HepG2 (cell line): ENCODE results near the gene TMEM80. TPM values are rescaled to one million over a fixed set of nuclear protein-coding genes. Genes with fewer than 3 reads are reported as not detected.

ENCODE experiments used
- ASH2L ChIP-seq: fragments of 300-600, 200-600 bp; sonication (generic); IDR thresholded peaks from 2 replicates; pipeline ENCODE4 v1.7.0; 2017; ENCODE audit warnings: low read depth, mild to moderate bottlenecking, moderate library complexity, mixed read lengths, low read length; ENCODE audit not compliant: insufficient read length
- ATF7 ChIP-seq, 2 experiments: fragments of 450-650 bp in 1 of 2; sonication (generic) in 1 of 2; formaldehyde crosslinking in 1 of 2; IDR thresholded peaks; 2 replicates each; pipeline versions ENCODE4 v1.4.0 to v1.6.1; 2016 to 2020; ENCODE audit warnings: antibody characterized with exemption in 1 of 2, mild to moderate bottlenecking in 1 of 2, missing genetic modification reagents in 1 of 2
- HDAC1 ChIP-seq: sonication (generic); formaldehyde crosslinking; IDR thresholded peaks from 2 replicates; pipeline ENCODE4 v1.5.1; 2020; ENCODE audit warnings: mild to moderate bottlenecking, missing genetic modification reagents
- NCOA5 ChIP-seq: sonication (generic); formaldehyde crosslinking; IDR thresholded peaks from 2 replicates; pipeline ENCODE4 v1.4.0; 2020; ENCODE audit warnings: missing genetic modification reagents
- NFRKB ChIP-seq: fragments of 450-650 bp; IDR thresholded peaks from 2 replicates; pipeline ENCODE4 v1.6.1; 2017
- NR2F2 ChIP-seq: IDR thresholded peaks from 2 replicates; pipeline ENCODE4 v1.6.1; 2012; ENCODE audit warnings: low read depth, inconsistent platforms, borderline replicate concordance
- SATB2 ChIP-seq: sonication (generic); formaldehyde crosslinking; IDR thresholded peaks from 2 replicates; pipeline ENCODE4 v1.5.0; 2020; ENCODE audit warnings: missing genetic modification reagents
- SETDB1 ChIP-seq: sonication (generic); formaldehyde crosslinking; IDR thresholded peaks from 2 replicates; pipeline ENCODE4 v1.5.1; 2020; ENCODE audit warnings: missing genetic modification reagents, mild to moderate bottlenecking, borderline replicate concordance
- ZNF567 ChIP-seq: sonication (generic); formaldehyde crosslinking; IDR thresholded peaks from 2 replicates; pipeline ENCODE4 v1.8.1; 2023; ENCODE audit warnings: mild to moderate bottlenecking, missing genetic modification reagents, borderline replicate concordance
- ZNF619 ChIP-seq: sonication (generic); formaldehyde crosslinking; IDR thresholded peaks from 2 replicates; pipeline ENCODE4 v1.4.0; 2020; ENCODE audit warnings: mild to moderate bottlenecking, missing genetic modification reagents
- ZNF720 ChIP-seq: sonication (generic); formaldehyde crosslinking; IDR thresholded peaks from 2 replicates; pipeline ENCODE4 v1.4.0; 2020; ENCODE audit warnings: missing genetic modification reagents
- polyA plus RNA-seq, 8 experiments: library from polyadenylated mRNA; depleted of rRNA in 3 of 8; stranded (reverse) in 7 of 8; unstranded in 1 of 8; fragments of >200 nt; fragmentation: Illumina TruSeq in 4 of 8; extraction: Trizol in 4 of 8; gene quantifications; 2 replicates each; pipeline versions ENCODE4 v1.2.1 to v1.2.3, GENCODE V29; 2011 to 2016; ENCODE audit warnings: low read depth in 4 of 8, missing spikeins in 1 of 8, mixed read lengths in 1 of 8; ENCODE audit not compliant: insufficient read depth in 1 of 8
- total RNA-seq, 5 experiments: library from RNA; depleted of rRNA; stranded (reverse); fragments of >200 nt; fragmentation: Illumina TruSeq; extraction: Trizol; gene quantifications; 2 replicates each; pipeline ENCODE4 v1.2.3, GENCODE V29; 2016; ENCODE audit warnings: low read depth in 1 of 5
- TF ChIP-seq, protein P1 (sequence below): sonication (generic); formaldehyde crosslinking; IDR thresholded peaks from 2 replicates; pipeline ENCODE4 v1.5.1; 2020; ENCODE audit warnings: mild to moderate bottlenecking, missing genetic modification reagents, borderline replicate concordance
- TF ChIP-seq, protein P2 (sequence below): sonication (generic); formaldehyde crosslinking; IDR thresholded peaks from 2 replicates; pipeline ENCODE4 v1.4.0; 2020; ENCODE audit warnings: missing genetic modification reagents
- TF ChIP-seq, protein P3 (sequence below): sonication (generic); formaldehyde crosslinking; IDR thresholded peaks from 2 replicates; pipeline ENCODE4 v1.8.1; 2023; ENCODE audit warnings: missing genetic modification reagents, inconsistent platforms, borderline replicate concordance
- TF ChIP-seq, protein P4 (sequence below): sonication (generic); formaldehyde crosslinking; IDR thresholded peaks from 2 replicates; pipeline ENCODE4 v1.4.0; 2020; ENCODE audit warnings: missing genetic modification reagents, borderline replicate concordance

TMEM80 gene
- total and polyA plus RNA-seq, 2 of the 13 experiments (the other 11 are each of a cell fraction or from before 2014, with no cell fraction given) = 5.6 to 17.1 TPM

DNA sequence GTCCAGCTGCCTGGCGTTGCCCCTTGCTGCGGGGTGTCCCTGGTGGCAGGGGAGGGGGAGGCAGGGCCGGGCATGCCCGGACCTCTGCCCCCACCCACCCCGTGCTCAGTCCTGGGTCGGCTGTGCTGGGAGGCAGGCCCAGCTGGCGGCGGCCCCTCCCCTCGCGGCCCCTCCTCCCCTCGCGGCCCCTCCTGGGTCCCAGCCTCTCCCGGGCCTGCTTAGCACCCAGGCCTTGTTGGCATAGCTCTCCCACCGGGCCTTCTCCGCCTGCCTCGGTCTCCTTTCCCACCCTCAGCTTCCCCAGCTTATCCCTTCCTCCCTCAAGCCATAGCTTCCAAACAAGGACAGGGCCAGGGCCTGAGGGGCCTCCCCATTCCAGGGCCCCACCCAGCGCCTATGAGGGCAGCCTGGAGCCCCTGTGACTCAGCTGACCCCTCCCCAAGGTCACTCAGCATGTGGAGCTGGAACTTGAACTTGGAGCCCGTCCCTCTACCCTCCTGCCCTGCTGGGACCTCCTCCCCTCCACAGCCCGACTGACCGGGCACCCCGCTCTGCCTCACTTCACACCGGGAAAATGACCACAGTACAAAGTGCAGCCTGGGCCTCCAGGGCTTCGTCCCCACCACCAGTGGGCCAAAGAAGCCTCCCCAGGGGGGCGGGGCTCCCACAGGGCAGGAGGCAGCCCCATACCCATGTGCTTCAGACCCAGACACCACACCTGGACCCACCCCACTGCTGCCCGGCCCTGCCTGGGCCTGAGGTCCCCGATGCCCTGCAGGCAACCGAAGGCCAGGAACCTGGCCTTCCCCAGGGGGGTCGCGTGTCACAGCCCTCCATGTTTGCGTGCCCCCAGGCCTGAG is 11.6 kb downstream of the TMEM80 start (continued):
- TF ChIP-seq ASH2L (peak; percentile 79), NFRKB (no peak), SATB2 (no peak), ZNF567 (CRISPR knock-in tag) (no peak; the same call in 1 of the 2 replicates), NCOA5 (CRISPR knock-in tag) (no peak), ZNF720 (CRISPR knock-in tag) (no peak), ATF7 (IDR thresholded peaks at IDR 0.05) (no peak), ATF7 (CRISPR knock-in tag; IDR thresholded peaks at IDR 0.05) (peak; percentile 77), ZNF619 (CRISPR knock-in tag) (no peak; the same call in 1 of the 2 replicates), NR2F2 (no peak), HDAC1 (CRISPR knock-in tag) (peak; percentile 93), SETDB1 (CRISPR knock-in tag) (0 out of 2 replicates have a peak, but pooled peaks have one; percentile 20)
- TF ChIP-seq, protein P1, sequence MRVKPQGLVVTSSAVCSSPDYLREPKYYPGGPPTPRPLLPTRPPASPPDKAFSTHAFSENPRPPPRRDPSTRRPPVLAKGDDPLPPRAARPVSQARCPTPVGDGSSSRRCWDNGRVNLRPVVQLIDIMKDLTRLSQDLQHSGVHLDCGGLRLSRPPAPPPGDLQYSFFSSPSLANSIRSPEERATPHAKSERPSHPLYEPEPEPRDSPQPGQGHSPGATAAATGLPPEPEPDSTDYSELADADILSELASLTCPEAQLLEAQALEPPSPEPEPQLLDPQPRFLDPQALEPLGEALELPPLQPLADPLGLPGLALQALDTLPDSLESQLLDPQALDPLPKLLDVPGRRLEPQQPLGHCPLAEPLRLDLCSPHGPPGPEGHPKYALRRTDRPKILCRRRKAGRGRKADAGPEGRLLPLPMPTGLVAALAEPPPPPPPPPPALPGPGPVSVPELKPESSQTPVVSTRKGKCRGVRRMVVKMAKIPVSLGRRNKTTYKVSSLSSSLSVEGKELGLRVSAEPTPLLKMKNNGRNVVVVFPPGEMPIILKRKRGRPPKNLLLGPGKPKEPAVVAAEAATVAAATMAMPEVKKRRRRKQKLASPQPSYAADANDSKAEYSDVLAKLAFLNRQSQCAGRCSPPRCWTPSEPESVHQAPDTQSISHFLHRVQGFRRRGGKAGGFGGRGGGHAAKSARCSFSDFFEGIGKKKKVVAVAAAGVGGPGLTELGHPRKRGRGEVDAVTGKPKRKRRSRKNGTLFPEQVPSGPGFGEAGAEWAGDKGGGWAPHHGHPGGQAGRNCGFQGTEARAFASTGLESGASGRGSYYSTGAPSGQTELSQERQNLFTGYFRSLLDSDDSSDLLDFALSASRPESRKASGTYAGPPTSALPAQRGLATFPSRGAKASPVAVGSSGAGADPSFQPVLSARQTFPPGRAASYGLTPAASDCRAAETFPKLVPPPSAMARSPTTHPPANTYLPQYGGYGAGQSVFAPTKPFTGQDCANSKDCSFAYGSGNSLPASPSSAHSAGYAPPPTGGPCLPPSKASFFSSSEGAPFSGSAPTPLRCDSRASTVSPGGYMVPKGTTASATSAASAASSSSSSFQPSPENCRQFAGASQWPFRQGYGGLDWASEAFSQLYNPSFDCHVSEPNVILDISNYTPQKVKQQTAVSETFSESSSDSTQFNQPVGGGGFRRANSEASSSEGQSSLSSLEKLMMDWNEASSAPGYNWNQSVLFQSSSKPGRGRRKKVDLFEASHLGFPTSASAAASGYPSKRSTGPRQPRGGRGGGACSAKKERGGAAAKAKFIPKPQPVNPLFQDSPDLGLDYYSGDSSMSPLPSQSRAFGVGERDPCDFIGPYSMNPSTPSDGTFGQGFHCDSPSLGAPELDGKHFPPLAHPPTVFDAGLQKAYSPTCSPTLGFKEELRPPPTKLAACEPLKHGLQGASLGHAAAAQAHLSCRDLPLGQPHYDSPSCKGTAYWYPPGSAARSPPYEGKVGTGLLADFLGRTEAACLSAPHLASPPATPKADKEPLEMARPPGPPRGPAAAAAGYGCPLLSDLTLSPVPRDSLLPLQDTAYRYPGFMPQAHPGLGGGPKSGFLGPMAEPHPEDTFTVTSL = peak; percentile 71; the same call in 1 of the 2 replicates
- TF ChIP-seq, protein P2, sequence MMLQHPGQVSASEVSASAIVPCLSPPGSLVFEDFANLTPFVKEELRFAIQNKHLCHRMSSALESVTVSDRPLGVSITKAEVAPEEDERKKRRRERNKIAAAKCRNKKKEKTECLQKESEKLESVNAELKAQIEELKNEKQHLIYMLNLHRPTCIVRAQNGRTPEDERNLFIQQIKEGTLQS (CRISPR knock-in tag) = no peak
- TF ChIP-seq, protein P3, sequence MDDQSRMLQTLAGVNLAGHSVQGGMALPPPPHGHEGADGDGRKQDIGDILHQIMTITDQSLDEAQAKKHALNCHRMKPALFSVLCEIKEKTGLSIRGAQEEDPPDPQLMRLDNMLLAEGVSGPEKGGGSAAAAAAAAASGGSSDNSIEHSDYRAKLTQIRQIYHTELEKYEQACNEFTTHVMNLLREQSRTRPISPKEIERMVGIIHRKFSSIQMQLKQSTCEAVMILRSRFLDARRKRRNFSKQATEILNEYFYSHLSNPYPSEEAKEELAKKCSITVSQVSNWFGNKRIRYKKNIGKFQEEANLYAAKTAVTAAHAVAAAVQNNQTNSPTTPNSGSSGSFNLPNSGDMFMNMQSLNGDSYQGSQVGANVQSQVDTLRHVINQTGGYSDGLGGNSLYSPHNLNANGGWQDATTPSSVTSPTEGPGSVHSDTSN (CRISPR knock-in tag) = no peak
- TF ChIP-seq, protein P4, sequence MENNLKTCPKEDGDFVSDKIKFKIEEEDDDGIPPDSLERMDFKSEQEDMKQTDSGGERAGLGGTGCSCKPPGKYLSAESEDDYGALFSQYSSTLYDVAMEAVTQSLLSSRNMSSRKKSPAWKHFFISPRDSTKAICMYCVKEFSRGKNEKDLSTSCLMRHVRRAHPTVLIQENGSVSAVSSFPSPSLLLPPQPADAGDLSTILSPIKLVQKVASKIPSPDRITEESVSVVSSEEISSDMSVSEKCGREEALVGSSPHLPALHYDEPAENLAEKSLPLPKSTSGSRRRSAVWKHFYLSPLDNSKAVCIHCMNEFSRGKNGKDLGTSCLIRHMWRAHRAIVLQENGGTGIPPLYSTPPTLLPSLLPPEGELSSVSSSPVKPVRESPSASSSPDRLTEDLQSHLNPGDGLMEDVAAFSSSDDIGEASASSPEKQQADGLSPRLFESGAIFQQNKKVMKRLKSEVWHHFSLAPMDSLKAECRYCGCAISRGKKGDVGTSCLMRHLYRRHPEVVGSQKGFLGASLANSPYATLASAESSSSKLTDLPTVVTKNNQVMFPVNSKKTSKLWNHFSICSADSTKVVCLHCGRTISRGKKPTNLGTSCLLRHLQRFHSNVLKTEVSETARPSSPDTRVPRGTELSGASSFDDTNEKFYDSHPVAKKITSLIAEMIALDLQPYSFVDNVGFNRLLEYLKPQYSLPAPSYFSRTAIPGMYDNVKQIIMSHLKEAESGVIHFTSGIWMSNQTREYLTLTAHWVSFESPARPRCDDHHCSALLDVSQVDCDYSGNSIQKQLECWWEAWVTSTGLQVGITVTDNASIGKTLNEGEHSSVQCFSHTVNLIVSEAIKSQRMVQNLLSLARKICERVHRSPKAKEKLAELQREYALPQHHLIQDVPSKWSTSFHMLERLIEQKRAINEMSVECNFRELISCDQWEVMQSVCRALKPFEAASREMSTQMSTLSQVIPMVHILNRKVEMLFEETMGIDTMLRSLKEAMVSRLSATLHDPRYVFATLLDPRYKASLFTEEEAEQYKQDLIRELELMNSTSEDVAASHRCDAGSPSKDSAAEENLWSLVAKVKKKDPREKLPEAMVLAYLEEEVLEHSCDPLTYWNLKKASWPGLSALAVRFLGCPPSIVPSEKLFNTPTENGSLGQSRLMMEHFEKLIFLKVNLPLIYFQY = peak; percentile 87
